Measurements from ENCODE around the gene CST9.

DNA sequence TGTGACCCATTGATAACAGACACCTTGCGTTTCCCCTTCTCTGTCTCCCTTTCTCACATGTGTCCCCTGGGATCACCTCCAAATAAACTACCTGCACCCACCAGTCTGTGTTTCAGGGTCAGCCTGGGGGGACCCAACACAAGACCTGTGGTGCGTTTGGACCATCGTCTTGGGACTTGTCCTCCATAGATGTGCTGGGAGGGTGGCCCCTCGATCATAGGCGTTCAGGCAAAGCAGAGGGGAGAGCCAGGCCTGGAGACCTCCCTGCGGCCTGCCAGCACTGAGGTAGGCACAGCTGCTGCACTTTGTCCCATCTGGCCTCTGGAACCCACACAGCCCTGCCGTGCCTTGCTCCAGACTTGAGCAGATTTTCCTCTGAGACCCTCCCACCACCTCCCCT lies 18.1 kb downstream of the CST9 start:
- TF ChIP-seq CTCF (optimal IDR thresholded peaks at IDR 0.05 in 1 of 3, IDR thresholded peaks at IDR 0.05 in 1 of 3, conservative IDR thresholded peaks at IDR 0.05 in 1 of 3; ENCODE audit: extremely low read depth in 1 of 3, insufficient read depth in 2 of 3, low read length in 3 of 3) (no peak), EZH2 (IDR thresholded peaks at IDR 0.05; ENCODE audit: low read length) (no peak)
